ENCODE measurements around the gene L3MBTL3. TPM values are rescaled to one million over a fixed set of nuclear protein-coding genes. Genes with fewer than 3 reads are reported as not detected.

The L3MBTL3 gene
- total RNA-seq, 4 donors from 2014 or later, result 4.2 to 12.8 (median 6.2) TPM

- Histone ChIP-seq H3K27ac (no peak overlapping the region), H3K36me3 (no peaks in the 10 kb centered on the region), H3K4me3 (no peak overlapping the region), H3K4me1 (no peaks in the 10 kb centered on the region), H3K27me3 (no peaks in the 10 kb centered on the region), H3K9me3 (peaks cover 10% of the 10 kb centered on the region)
- DNase-seq (ENCODE audit: low spot score in 2 of 2), result no peak
- 64% methylated on average over 2 of the region's 2 CpGs for WGBS
- no peak for TF ChIP-seq EP300 (IDR thresholded peaks at IDR 0.05)
- TF ChIP-seq POLR2AphosphoS5 (IDR thresholded peaks at IDR 0.05), result no peak
- TF ChIP-seq CTCF (IDR thresholded peaks at IDR 0.05), result no peak
- no peak for TF ChIP-seq POLR2A (IDR thresholded peaks at IDR 0.05)
Measured at GRCh38 chr6:129981598-129981997, 36.8 kb upstream of the L3MBTL3 start.

GRCh38 chr6:129989396-129989795 lies 29.0 kb upstream of the L3MBTL3 start:
- Histone ChIP-seq H3K4me3 (no peak overlapping the region), H3K27me3 (no peaks in the 10 kb centered on the region), H3K9me3 (no peaks in the 10 kb centered on the region), H3K36me3 (no peaks in the 10 kb centered on the region), H3K27ac (no peak overlapping the region), H3K4me1 (no peaks in the 10 kb centered on the region)
- 63% methylated on average over 1 of the region's 1 CpG for WGBS
- TF ChIP-seq POLR2A (IDR thresholded peaks at IDR 0.05) (no peak), CTCF (IDR thresholded peaks at IDR 0.05) (no peak), EP300 (IDR thresholded peaks at IDR 0.05) (no peak), POLR2AphosphoS5 (IDR thresholded peaks at IDR 0.05) (no peak)
- no peak for DNase-seq (ENCODE audit: low spot score in 2 of 2)

- Histone ChIP-seq H3K4me1 (no peaks in the 10 kb centered on the region), H3K36me3 (no peaks in the 10 kb centered on the region), H3K4me3 (no peak overlapping the region), H3K27me3 (no peaks in the 10 kb centered on the region), H3K27ac (no peak overlapping the region), H3K9me3 (no peaks in the 10 kb centered on the region)
- 81% methylated on average over 3 of the region's 3 CpGs for whole genome bisulfite sequencing
- no peak for DNase-seq (ENCODE audit: low spot score in 2 of 2)
- no peak for TF ChIP-seq POLR2A (IDR thresholded peaks at IDR 0.05)
- no peak for TF ChIP-seq EP300 (IDR thresholded peaks at IDR 0.05)
- no peak for TF ChIP-seq POLR2AphosphoS5 (IDR thresholded peaks at IDR 0.05)
Measured at GRCh38 chr6:129992881-129993280, 25.5 kb upstream of the L3MBTL3 start.

GRCh38 chr6:129994410-129994809 lies 24.0 kb upstream of the L3MBTL3 start:
- no peak for DNase-seq (ENCODE audit: low spot score in 2 of 2)
- WGBS, result 95% methylated on average over 4 of the region's 4 CpGs
- TF ChIP-seq CTCF (IDR thresholded peaks at IDR 0.05), result no peak
- no peak for TF ChIP-seq EP300 (IDR thresholded peaks at IDR 0.05)
- TF ChIP-seq POLR2AphosphoS5 (IDR thresholded peaks at IDR 0.05), result no peak
- no peak for TF ChIP-seq POLR2A (IDR thresholded peaks at IDR 0.05)
- Histone ChIP-seq H3K27ac (no peak overlapping the region), H3K9me3 (no peaks in the 10 kb centered on the region), H3K4me3 (no peak overlapping the region), H3K27me3 (no peaks in the 10 kb centered on the region), H3K4me1 (no peaks in the 10 kb centered on the region), H3K36me3 (no peaks in the 10 kb centered on the region)

GRCh38 chr6:129996387-129996786 lies 22.0 kb upstream of the L3MBTL3 start:
- no peaks in the 10 kb centered on the region for H3K27me3 ChIP-seq
- H3K4me3 ChIP-seq, result no peak overlapping the region
- no peak for TF ChIP-seq CTCF (IDR thresholded peaks at IDR 0.05)
- no peak for TF ChIP-seq POLR2AphosphoS5 (IDR thresholded peaks at IDR 0.05)
- TF ChIP-seq EP300 (IDR thresholded peaks at IDR 0.05), result no peak
- no peak for TF ChIP-seq POLR2A (IDR thresholded peaks at IDR 0.05)
- no peak for DNase-seq (ENCODE audit: low spot score in 2 of 2)
- H3K36me3 ChIP-seq, result no peaks in the 10 kb centered on the region
- H3K9me3 ChIP-seq, result no peaks in the 10 kb centered on the region
- H3K27ac ChIP-seq, result no peak overlapping the region
- no peaks in the 10 kb centered on the region for H3K4me1 ChIP-seq
- WGBS, result 78% methylated on average over 6 of the region's 6 CpGs
